Suprapubic skin (tissue), 4 donors: ENCODE measurements around the gene CIB1.

Experiments used
- EP300 ChIP-seq: sonication (generic); formaldehyde crosslinking; IDR thresholded peaks from one replicate; pipeline ENCODE4 v1.6.1; 2017; ENCODE audit warnings: antibody characterized with exemption
- POLR2A ChIP-seq, 2 donors: fragments of 450-650 bp; IDR thresholded peaks; one replicate each; pipeline ENCODE4 v1.6.1; 2017; ENCODE audit warnings: antibody characterized with exemption in 2 of 2, mild to moderate bottlenecking in 2 of 2, moderate library complexity in 2 of 2
- POLR2AphosphoS5 ChIP-seq, 3 donors: sonication (generic); formaldehyde crosslinking; IDR thresholded peaks; one replicate each; pipeline ENCODE4 v1.6.1; 2017; ENCODE audit warnings: antibody characterized with exemption in 3 of 3
- TF ChIP-seq, protein P1 (sequence below), 2 donors: fragments of 200-600 bp in 1 of 2; fragments of 450-650 bp in 1 of 2; sonication (generic) in 1 of 2; IDR thresholded peaks; one replicate each; pipeline ENCODE4 v1.5.1; 2016 to 2019; ENCODE audit warnings: antibody characterized with exemption in 2 of 2, mild to moderate bottlenecking in 1 of 2, moderate library complexity in 1 of 2

DNA sequence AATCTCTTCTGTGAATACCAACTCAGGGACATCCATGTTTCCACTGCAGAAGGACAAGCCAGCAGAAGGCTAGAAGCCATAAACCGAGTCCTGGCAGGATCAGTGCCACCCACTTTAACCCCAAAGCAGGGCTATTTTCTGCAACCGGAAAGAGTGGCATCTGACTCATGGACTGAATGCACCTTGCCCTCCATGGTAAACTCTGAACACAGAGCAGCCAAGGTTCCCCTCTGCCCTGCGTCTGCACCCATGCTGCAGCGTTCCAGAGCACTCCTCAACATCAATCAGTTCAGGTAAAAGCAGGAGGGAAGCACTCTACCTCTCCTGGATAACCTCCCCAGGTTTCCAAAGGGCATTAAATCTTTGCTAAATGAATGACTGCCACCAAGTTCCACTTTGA lies 30.9 kb upstream of the CIB1 start:
- TF ChIP-seq, protein P1, sequence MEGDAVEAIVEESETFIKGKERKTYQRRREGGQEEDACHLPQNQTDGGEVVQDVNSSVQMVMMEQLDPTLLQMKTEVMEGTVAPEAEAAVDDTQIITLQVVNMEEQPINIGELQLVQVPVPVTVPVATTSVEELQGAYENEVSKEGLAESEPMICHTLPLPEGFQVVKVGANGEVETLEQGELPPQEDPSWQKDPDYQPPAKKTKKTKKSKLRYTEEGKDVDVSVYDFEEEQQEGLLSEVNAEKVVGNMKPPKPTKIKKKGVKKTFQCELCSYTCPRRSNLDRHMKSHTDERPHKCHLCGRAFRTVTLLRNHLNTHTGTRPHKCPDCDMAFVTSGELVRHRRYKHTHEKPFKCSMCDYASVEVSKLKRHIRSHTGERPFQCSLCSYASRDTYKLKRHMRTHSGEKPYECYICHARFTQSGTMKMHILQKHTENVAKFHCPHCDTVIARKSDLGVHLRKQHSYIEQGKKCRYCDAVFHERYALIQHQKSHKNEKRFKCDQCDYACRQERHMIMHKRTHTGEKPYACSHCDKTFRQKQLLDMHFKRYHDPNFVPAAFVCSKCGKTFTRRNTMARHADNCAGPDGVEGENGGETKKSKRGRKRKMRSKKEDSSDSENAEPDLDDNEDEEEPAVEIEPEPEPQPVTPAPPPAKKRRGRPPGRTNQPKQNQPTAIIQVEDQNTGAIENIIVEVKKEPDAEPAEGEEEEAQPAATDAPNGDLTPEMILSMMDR (IDR thresholded peaks at IDR 0.05) = no peak
- TF ChIP-seq POLR2AphosphoS5 (IDR thresholded peaks at IDR 0.05) (no peak), POLR2A (IDR thresholded peaks at IDR 0.05) (no peak), EP300 (no peak)
